Measurements from ENCODE around the gene EDAR. TPM values are rescaled to one million over a fixed set of nuclear protein-coding genes. Genes with fewer than 3 reads are reported as not detected.

The EDAR gene
- total RNA-seq, 2 donors from 2014 or later, result 0.69 to 1.1 TPM

GRCh38 chr2:108940156-108940555 lies 48.9 kb downstream of the EDAR start:
- intact Hi-C loops (cut with DNase I), result loop anchor here (5.0 kb wide), 1 partner anchor 42 kb away; no protein-coding TSS in a partner anchor
- no peak for DNase-seq
- H3K27ac ChIP-seq, result no peak overlapping the region

GRCh38 chr2:108938077-108938710 lies 50.8 kb downstream of the EDAR start:
- H3K4me1 ChIP-seq, result peaks cover 2% of the 10 kb centered on the region
- no peaks in the 10 kb centered on the region for H3K36me3 ChIP-seq
- intact Hi-C loops (cut with DNase I), result no loop called here

More at GRCh38 chr2:108940156-108940555, 48.9 kb downstream of the EDAR start:
- Histone ChIP-seq H3K27me3 (no peaks in the 10 kb centered on the region), H3K4me1 (no peaks in the 10 kb centered on the region), H3K36me3 (no peaks in the 10 kb centered on the region), H3K9me3 (no peaks in the 10 kb centered on the region), H3K4me3 (no peak overlapping the region), H3K9ac (ENCODE audit: low read depth in 2 of 2, low read length in 2 of 2) (no peak overlapping the region)
- TF ChIP-seq CTCF (IDR thresholded peaks at IDR 0.05), result no peak

GRCh38 chr2:108937367-108938017 lies 51.5 kb downstream of the EDAR start:
- H3K27ac ChIP-seq, result no peak overlapping the region
- no peaks in the 10 kb centered on the region for H3K36me3 ChIP-seq
- H3K4me3 ChIP-seq, result no peak overlapping the region
- no peak overlapping the region for H3K9ac ChIP-seq (ENCODE audit: low read depth in 2 of 2, low read length in 2 of 2)
- H3K4me1 ChIP-seq, result peaks cover 3% of the 10 kb centered on the region
- intact Hi-C loops (cut with DNase I), result no loop called here
- no peaks in the 10 kb centered on the region for H3K27me3 ChIP-seq
- H3K9me3 ChIP-seq, result no peaks in the 10 kb centered on the region
- DNase-seq, result no peak
- TF ChIP-seq CTCF (IDR thresholded peaks at IDR 0.05), result no peak

More at GRCh38 chr2:108938077-108938710, 50.8 kb downstream of the EDAR start:
- H3K4me3 ChIP-seq, result no peak overlapping the region
- no peaks in the 10 kb centered on the region for H3K9me3 ChIP-seq
- H3K27me3 ChIP-seq, result no peaks in the 10 kb centered on the region
- no peak for TF ChIP-seq CTCF (IDR thresholded peaks at IDR 0.05)
- no peak for DNase-seq
- no peak overlapping the region for H3K9ac ChIP-seq (ENCODE audit: low read depth in 2 of 2, low read length in 2 of 2)
- H3K27ac ChIP-seq, result no peak overlapping the region

GRCh38 chr2:108936866-108937265 lies 52.2 kb downstream of the EDAR start:
- Histone ChIP-seq H3K9me3 (no peaks in the 10 kb centered on the region), H3K36me3 (no peaks in the 10 kb centered on the region), H3K27ac (no peak overlapping the region), H3K27me3 (no peaks in the 10 kb centered on the region), H3K4me1 (peaks cover 3% of the 10 kb centered on the region), H3K9ac (ENCODE audit: low read depth in 2 of 2, low read length in 2 of 2) (no peak overlapping the region), H3K4me3 (no peak overlapping the region)
- DNase-seq, result no peak
- TF ChIP-seq CTCF (IDR thresholded peaks at IDR 0.05), result no peak
- intact Hi-C loops (cut with DNase I), result no loop called here

GRCh38 chr2:108936076-108936864 lies 52.8 kb downstream of the EDAR start:
- intact Hi-C loops (cut with DNase I), result no loop called here
- DNase-seq, result no peak
- Histone ChIP-seq H3K4me1 (peaks cover 3% of the 10 kb centered on the region), H3K9me3 (no peaks in the 10 kb centered on the region), H3K36me3 (no peaks in the 10 kb centered on the region), H3K4me3 (no peak overlapping the region), H3K9ac (ENCODE audit: low read depth in 2 of 2, low read length in 2 of 2) (no peak overlapping the region), H3K27ac (no peak overlapping the region), H3K27me3 (no peaks in the 10 kb centered on the region)
- TF ChIP-seq CTCF (IDR thresholded peaks at IDR 0.05), result no peak
